Measurements from ENCODE around the gene CD33.

GRCh38 chr19:51219971-51220370 lies 4.9 kb upstream of the CD33 start:
- TF ChIP-seq CTCF (IDR thresholded peaks at IDR 0.05; ENCODE audit: low read depth, low read length, poor library complexity, severe bottlenecking) (no peak), EZH2phosphoT487 (IDR thresholded peaks at IDR 0.05; ENCODE audit: borderline replicate concordance, low read length) (no peak)
